GM19324 (cell line): Measurements from ENCODE around the gene PLAAT3.
"Not testable (repeated sequence)": the region's sequence is repeated elsewhere in the genome, so short reads cannot be mapped to it uniquely, and the experiment has no call there.

ENCODE experiments used
- ATAC-seq: cut with Tn5 transposase; IDR thresholded peaks from one replicate; pipeline ENCODE4 v1.9.1; 2021; ENCODE audit warnings: mild to moderate bottlenecking, moderate library complexity; ENCODE audit not compliant: unreplicated experiment, low FRiP score

PLAAT3 gene

GRCh38 chr11:63547061-63547460 is 67.2 kb downstream of the PLAAT3 start:
- ATAC-seq: no peak

DNA sequence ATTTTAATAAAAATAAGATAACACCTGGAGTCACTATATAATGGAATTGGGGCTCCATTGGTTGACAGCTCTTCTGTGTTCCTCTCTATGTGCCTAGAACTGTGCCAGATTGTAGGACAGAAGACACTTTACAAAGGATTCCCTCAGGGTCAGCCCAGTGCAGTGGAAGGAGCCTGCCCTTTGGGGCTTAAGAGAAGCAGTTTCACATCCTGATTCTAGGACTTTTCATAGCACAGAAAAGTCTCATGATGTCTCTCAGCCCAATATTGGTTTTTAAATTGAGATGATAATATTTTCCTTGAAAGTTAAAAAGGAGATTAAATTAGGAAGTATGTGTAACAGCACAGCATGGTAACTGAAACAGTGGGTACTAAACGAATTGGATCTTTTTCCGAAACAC is 70.5 kb downstream of the PLAAT3 start:
- no peak for ATAC-seq

- ATAC-seq: not testable (repeated sequence)
These were observed 71.7 kb downstream of the PLAAT3 start for GRCh38 chr11:63542506-63542905.

- no peak for ATAC-seq
These were observed 76.7 kb downstream of the PLAAT3 start for GRCh38 chr11:63537293-63538101.

- no peak for ATAC-seq
These were observed 77.5 kb downstream of the PLAAT3 start, which contains the start of gene PLAAT4 for GRCh38 chr11:63536669-63537292. Gene PLAAT4, plus strand, starts transcription at chr11:63536808. Its CDS starts 61 bp downstream, at chr11:63536869.

GRCh38 chr11:63535734-63536133 is 78.5 kb downstream of the PLAAT3 start:
- no peak for ATAC-seq

GRCh38 chr11:63534895-63535461 is 79.3 kb downstream of the PLAAT3 start:
- peak; percentile 38 for ATAC-seq

DNA sequence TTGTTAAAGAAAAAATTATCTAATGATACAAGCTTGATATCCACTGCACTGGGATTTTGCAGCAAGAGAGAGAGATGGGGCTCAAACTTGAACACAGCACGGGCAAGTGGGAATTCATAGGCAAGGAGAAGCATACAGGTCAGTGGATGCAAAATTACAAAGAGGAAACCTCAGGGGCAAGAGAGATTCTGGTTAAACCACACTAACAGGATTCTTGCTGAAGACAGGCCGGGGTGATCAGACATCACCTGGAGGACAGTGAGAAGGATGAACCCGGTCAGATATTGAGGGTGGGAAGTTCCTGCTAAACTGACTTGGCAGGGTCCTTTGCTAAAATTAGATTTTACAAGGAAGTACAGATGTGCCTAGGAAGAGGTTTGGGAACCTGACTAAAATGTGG is 80.2 kb downstream of the PLAAT3 start:
- no peak for ATAC-seq

DNA sequence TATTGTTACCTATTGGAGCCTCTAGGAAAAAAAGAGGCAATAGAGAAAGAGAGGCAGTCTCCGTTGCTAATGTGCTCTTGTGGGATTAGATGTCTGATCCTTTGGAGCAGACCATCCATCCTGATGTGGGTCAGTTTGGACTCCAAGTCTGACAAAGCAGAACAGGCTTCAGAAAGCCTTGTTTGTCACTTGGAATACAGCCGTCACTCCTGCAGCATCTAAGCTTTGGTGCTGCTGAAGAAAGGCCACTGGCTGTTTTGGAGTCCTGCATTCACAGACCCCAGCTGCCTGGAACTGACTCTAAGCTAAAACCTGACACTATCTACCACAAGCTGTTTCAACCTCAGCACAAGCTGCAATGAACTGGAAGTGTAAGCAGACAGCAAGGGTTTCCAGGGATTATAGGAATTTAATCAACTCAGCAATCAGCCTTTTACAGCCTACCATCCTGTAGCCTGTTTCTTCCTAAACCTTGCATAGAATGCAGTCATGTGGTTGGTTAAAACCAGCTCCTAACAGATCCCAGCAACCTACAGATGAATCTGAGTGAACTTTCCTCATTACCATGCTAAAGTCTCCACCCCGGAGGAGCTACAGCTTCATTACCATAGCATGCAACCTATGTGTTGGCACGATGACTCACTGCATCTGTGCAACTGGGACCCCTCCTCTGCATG is 81.3 kb downstream of the PLAAT3 start:
- no peak for ATAC-seq

- ATAC-seq: no peak
These were observed 82.1 kb downstream of the PLAAT3 start for GRCh38 chr11:63532117-63532516.

DNA sequence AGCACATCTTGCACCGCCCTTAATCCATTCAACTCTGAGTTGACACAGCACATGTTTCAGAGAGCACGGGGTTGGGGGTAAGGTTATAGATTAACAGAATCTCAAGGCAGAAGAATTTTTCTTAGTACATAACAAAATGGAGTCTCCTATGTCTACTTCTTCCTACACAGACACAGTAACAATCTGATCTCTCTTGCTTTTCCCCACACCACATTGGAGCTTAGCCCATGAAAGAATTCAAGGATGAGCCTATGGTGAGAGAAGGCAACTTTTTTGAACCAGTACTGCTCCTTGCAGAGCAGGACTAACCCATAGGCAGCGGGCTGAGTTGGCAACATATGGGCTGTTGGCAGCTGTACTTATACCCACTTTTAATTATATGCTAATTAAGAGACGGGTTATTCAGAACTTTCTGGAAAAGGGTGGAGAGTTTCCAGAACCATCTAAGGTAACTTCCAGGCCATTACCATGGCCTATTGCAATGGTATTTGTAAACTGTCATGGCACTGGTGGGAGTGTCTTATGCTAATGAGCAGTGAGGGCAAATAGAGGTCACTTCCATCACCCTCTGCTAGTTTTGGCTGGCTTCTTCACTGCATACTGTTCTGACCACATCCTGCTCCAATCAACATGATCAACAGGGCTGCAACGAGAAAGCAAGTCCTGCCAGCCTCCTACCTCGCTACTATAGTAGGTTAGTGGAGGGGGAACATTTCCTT is 83.0 kb downstream of the PLAAT3 start:
- ATAC-seq: peak; percentile 54

GRCh38 chr11:63530021-63530420 is 84.2 kb downstream of the PLAAT3 start:
- no peak for ATAC-seq

- not testable (repeated sequence) for ATAC-seq
These were observed 84.9 kb downstream of the PLAAT3 start for GRCh38 chr11:63529373-63529772.

DNA sequence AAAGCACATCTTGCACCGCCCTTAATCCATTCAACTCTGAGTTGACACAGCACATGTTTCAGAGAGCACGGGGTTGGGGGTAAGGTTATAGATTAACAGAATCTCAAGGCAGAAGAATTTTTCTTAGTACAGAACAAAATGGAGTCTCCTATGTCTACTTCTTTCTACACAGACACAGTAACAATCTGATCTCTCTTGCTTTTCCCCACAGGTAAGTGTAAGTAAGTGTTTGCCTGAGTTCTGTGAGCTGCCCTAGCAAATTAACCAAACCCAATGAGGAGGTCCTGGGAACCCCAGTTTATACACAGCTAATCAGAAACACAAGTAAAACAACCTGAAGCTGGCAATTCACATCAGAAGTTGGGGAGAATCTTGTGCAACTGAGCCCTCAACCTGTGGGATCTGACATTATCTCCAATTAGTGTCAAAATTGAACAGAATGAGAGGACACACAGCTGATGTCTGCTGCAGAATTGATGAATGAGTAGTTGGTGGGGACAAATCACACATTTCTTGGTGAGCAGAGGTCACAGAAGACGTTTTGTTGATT is 85.4 kb downstream of the PLAAT3 start:
- ATAC-seq: not testable (repeated sequence)

DNA sequence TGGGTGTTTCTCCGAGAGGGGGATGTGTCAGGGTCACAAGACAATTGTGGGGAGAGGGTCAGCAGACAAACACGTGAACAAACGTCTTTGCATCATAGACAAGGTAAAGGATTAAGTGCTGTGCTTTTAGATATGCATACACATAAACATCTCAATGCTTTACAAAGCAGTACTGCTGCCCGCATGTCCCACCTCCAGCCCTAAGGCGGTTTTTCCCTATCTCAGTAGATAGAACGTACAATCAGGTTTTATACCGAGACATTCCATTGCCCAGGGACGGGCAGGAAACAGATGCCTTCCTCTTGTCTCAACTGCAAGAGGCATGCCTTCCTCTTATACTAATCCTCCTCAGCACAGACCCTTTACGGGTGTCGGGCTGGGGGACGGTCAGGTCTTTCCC is 86.1 kb downstream of the PLAAT3 start:
- not testable (repeated sequence) for ATAC-seq

DNA sequence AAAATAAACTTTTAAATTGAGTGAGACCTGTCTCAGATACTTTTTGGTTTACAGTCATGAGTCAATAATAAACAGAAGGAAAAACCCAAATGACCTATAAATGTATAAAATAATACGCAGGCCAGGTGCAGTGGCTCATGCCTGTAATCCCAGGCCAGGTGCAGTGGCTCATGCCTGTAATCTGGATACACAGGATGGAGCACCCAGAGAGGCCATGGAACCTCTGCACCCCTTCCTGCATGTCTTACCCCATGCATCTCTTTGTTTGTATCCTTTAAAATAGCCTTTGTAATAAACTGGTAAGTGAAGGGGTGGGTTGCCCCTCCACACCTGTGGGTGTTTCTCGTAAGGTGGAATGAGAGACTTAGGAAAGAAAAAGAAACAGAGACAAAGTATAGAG is 86.6 kb downstream of the PLAAT3 start:
- no peak for ATAC-seq
